RWPE2 (cell line): ENCODE measurements around the gene GPR146.

Experiments used
- ATAC-seq: fragments of 200-7000 bp; cut with Tn5 transposase; 3 replicates; pipeline ENCODE4 v1.9.1; 2021; ENCODE audit warnings: low read depth
- DNase-seq: peaks from one replicate; pipeline ENCODE4 v3.0.0-alpha.2; 2020; ENCODE audit warnings: low spot score
- H3K27ac ChIP-seq: fragments of 450-650 bp; 2 replicates; pipeline ENCODE4 v1.5.1; 2017; ENCODE audit warnings: mild to moderate bottlenecking; ENCODE audit not compliant: poor library complexity, severe bottlenecking
- H3K27me3 ChIP-seq: fragments of 250-450 bp; sonication (Bioruptor Pico); 2 replicates; pipeline ENCODE4 v1.5.1; 2021; ENCODE audit warnings: mild to moderate bottlenecking, moderate library complexity; ENCODE audit not compliant: insufficient read depth, poor library complexity, severe bottlenecking
- H3K36me3 ChIP-seq: fragments of 250-450 bp; sonication (Bioruptor Pico); 2 replicates; pipeline ENCODE4 v1.5.1; 2020; ENCODE audit warnings: low read depth, mild to moderate bottlenecking, moderate library complexity
- H3K4me1 ChIP-seq: fragments of 250-450 bp; sonication (Bioruptor Pico); 2 replicates; pipeline ENCODE4 v1.5.1; 2021; ENCODE audit warnings: mild to moderate bottlenecking, moderate library complexity; ENCODE audit not compliant: insufficient read depth, poor library complexity, severe bottlenecking
- H3K4me3 ChIP-seq: fragments of 250-450 bp; sonication (Bioruptor Pico); 2 replicates; pipeline ENCODE4 v1.5.1; 2021; ENCODE audit warnings: mild to moderate bottlenecking, moderate library complexity; ENCODE audit not compliant: severe bottlenecking
- H3K9me3 ChIP-seq: fragments of 250-450 bp; sonication (Bioruptor Pico); 2 replicates; pipeline ENCODE4 v1.5.1; 2021; ENCODE audit warnings: mild to moderate bottlenecking, moderate library complexity; ENCODE audit not compliant: severe bottlenecking
- TF ChIP-seq, protein P1 (sequence below): fragments of 450-650 bp; IDR thresholded peaks from one replicate; pipeline ENCODE4 v1.5.1; 2017; ENCODE audit warnings: mild to moderate bottlenecking, moderate library complexity; ENCODE audit not compliant: poor library complexity, severe bottlenecking

GPR146 gene

DNA sequence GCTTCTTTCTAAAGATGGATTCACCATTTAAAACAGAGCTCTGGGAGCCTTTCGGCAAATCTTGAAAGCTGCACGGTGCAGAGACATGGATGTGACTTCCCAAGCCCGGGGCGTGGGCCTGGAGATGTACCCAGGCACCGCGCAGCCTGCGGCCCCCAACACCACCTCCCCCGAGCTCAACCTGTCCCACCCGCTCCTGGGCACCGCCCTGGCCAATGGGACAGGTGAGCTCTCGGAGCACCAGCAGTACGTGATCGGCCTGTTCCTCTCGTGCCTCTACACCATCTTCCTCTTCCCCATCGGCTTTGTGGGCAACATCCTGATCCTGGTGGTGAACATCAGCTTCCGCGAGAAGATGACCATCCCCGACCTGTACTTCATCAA, 47.3 kb downstream of the GPR146 start:
- Histone ChIP-seq H3K4me1 (peaks cover 18% of the 10 kb centered on the region), H3K27ac (no peak overlapping the region), H3K36me3 (no peaks in the 10 kb centered on the region), H3K27me3 (no peaks in the 10 kb centered on the region), H3K9me3 (no peaks in the 10 kb centered on the region), H3K4me3 (no peak overlapping the region)
- DNase-seq: no peak
- TF ChIP-seq, protein P1, sequence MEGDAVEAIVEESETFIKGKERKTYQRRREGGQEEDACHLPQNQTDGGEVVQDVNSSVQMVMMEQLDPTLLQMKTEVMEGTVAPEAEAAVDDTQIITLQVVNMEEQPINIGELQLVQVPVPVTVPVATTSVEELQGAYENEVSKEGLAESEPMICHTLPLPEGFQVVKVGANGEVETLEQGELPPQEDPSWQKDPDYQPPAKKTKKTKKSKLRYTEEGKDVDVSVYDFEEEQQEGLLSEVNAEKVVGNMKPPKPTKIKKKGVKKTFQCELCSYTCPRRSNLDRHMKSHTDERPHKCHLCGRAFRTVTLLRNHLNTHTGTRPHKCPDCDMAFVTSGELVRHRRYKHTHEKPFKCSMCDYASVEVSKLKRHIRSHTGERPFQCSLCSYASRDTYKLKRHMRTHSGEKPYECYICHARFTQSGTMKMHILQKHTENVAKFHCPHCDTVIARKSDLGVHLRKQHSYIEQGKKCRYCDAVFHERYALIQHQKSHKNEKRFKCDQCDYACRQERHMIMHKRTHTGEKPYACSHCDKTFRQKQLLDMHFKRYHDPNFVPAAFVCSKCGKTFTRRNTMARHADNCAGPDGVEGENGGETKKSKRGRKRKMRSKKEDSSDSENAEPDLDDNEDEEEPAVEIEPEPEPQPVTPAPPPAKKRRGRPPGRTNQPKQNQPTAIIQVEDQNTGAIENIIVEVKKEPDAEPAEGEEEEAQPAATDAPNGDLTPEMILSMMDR: no peak
- ATAC-seq: no peak

- Histone ChIP-seq H3K4me3 (no peak overlapping the region), H3K27ac (no peak overlapping the region), H3K4me1 (peaks cover 14% of the 10 kb centered on the region), H3K27me3 (no peaks in the 10 kb centered on the region), H3K9me3 (no peaks in the 10 kb centered on the region), H3K36me3 (no peaks in the 10 kb centered on the region)
- DNase-seq (no peak), ATAC-seq (no peak)
- TF ChIP-seq, protein P1: no peak
Measured at GRCh38 chr7:1092161-1092632, 47.9 kb downstream of the GPR146 start.

DNA sequence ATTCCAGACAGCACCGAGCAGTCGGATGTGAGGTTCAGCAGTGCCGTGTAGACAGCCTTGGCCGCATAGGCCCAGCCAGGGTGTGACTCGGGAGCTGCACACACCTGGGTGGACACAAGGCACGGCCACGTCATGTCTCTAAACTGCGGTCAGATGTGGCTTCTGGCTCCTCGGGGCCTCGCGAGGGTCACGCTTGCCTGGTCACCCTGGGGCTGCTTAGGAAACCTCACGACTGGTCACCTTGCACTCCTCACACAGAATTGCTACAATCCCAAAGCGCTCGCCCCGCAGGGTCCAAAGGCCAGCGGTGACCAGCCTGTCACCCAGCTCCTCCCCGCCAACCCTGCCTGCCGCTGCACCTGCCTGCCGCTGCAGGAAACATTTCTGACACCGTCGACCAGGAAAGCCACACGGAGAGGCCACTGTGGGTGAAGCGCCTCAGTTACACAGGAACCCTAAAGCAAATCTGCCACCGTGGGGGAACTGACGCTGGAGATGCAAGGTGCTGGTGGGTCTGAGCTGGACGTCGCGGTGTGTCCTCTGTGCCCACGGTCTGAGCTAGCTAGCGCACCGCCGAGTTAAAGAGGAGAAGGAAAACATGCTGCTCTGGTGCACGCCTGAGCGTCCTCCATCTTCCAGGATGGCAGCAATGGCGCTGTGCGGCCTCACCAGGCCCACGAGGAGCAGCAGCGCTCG, 48.6 kb downstream of the GPR146 start:
- Histone ChIP-seq H3K27me3 (no peaks in the 10 kb centered on the region), H3K4me1 (peaks cover 6% of the 10 kb centered on the region), H3K27ac (no peak overlapping the region), H3K36me3 (no peaks in the 10 kb centered on the region), H3K9me3 (no peaks in the 10 kb centered on the region), H3K4me3 (no peak overlapping the region)
- TF ChIP-seq, protein P1: no peak
- no peak for ATAC-seq
- DNase-seq: no peak

- no peak overlapping the region for H3K27ac ChIP-seq
- H3K4me1 ChIP-seq: peaks cover 5% of the 10 kb centered on the region
- ATAC-seq (no peak), DNase-seq (no peak)
- no peaks in the 10 kb centered on the region for H3K27me3 ChIP-seq
- no peaks in the 10 kb centered on the region for H3K36me3 ChIP-seq
- H3K9me3 ChIP-seq: no peaks in the 10 kb centered on the region
- TF ChIP-seq, protein P1: no peak
- H3K4me3 ChIP-seq: no peak overlapping the region
Measured at GRCh38 chr7:1093502-1093843, 49.1 kb downstream of the GPR146 start.

GRCh38 chr7:1093916-1094508, 49.7 kb downstream of the GPR146 start:
- DNase-seq: no peak
- TF ChIP-seq, protein P1: no peak
- Histone ChIP-seq H3K36me3 (no peaks in the 10 kb centered on the region), H3K4me1 (peaks cover under 1% of the 10 kb centered on the region), H3K27ac (no peak overlapping the region), H3K27me3 (no peaks in the 10 kb centered on the region), H3K9me3 (no peaks in the 10 kb centered on the region), H3K4me3 (no peak overlapping the region)
- no peak for ATAC-seq
